Measurements from ENCODE around the gene MYH9.

DNA sequence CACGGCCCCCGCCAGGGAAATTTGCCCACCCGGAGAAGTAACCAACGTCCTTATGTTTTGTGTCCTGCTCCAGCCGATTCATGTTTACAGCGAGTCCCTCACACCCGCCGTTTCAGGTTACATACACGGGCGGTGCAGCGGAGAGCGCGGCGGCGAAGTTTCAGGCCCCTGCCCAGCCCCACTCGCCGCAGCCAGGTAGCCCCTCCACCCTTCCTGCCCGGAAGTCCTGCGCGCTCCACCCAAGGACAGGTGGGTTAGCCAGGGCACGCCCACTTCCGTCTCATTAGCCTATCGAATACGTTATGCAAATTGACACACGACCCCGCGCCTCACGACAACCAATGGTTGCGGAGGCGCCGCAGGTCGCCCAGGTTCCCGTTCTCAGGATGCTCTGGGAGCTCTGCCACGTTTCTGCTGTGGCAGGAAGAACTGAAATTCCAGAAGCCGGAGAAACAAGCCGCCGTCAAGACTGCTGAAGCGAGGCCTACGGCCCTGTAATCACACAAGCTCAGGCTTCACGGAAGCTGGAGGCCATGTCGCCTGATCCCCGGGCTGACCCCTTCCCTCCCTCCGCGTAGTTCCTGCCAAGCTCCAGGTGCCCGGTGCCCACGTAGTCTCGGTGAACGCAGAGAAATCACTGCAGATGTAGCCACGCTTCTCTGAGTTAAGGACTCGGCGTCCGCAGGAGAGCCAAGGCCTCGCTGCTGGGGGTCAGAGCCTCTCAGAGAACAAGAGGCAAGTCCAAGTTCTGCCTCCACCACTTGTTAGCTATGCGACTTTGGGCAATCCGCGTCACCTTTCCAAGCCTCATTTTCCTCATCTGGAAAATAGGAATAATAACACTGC, 22.4 kb upstream of the MYH9 start:
- TF ChIP-seq POLR2A (IDR thresholded peaks at IDR 0.05) (peak in 1 of 2 donors; percentile 32), CTCF (IDR thresholded peaks at IDR 0.05) (no peak)
